ENCODE results near the gene STK10. TPM values are rescaled to one million over a fixed set of nuclear protein-coding genes. Genes with fewer than 3 reads are reported as not detected.

Gene STK10
- total RNA-seq, 1 experiment from 2014 or later, result 25.7 TPM

GRCh38 chr5:172144931-172145869 lies 42.8 kb downstream of the STK10 start:
- Histone ChIP-seq H3K27me3 (ENCODE audit: low read length) (no peaks in the 10 kb centered on the region), H3K27ac (ENCODE audit: low read length) (no peak overlapping the region), H3K9me3 (ENCODE audit: low read length) (no peaks in the 10 kb centered on the region), H3K4me1 (ENCODE audit: insufficient read depth, low read length) (no peaks in the 10 kb centered on the region), H2AFZ (ENCODE audit: low read length) (no peak overlapping the region), H3K4me2 (ENCODE audit: low read length) (no peak overlapping the region), H3K9ac (ENCODE audit: low read length) (no peak overlapping the region), H3K36me3 (ENCODE audit: low read depth, low read length) (0 out of 2 replicates have a peak, but pooled peaks cover 3% of the 10 kb centered on the region), H3K79me2 (ENCODE audit: low read length) (peaks cover 10% of the 10 kb centered on the region), H3F3A (ENCODE audit: low read length, unreplicated experiment) (no peaks in the 10 kb centered on the region), H3K4me3 (ENCODE audit: low read length) (no peak overlapping the region), H3K9me2 (replicated peaks; ENCODE audit: low read length) (no peaks in the 10 kb centered on the region), H4K20me1 (ENCODE audit: low read length) (no peaks in the 10 kb centered on the region; the same call in 1 of the 2 replicates)
- BruUV-seq (replicated peaks), result no TSS peak
- intact Hi-C loops (cut with micrococcal nuclease), result no loop called here
- ChIA-PET CTCF (no interaction called here), POLR2A (ENCODE audit: unreplicated experiment) (no interaction called here)
- ATAC-seq (no peak), DNase-seq (no peak)
- TF ChIP-seq CTCF (conservative IDR thresholded peaks at IDR 0.05; ENCODE audit: low read depth, low read length), result no peak
- TF ChIP-seq EZH2 (IDR thresholded peaks at IDR 0.05; ENCODE audit: low read length, unreplicated experiment), result no peak
- no peak for TF ChIP-seq EZH2phosphoT487 (IDR thresholded peaks at IDR 0.05; ENCODE audit: borderline replicate concordance, low read length)

DNA sequence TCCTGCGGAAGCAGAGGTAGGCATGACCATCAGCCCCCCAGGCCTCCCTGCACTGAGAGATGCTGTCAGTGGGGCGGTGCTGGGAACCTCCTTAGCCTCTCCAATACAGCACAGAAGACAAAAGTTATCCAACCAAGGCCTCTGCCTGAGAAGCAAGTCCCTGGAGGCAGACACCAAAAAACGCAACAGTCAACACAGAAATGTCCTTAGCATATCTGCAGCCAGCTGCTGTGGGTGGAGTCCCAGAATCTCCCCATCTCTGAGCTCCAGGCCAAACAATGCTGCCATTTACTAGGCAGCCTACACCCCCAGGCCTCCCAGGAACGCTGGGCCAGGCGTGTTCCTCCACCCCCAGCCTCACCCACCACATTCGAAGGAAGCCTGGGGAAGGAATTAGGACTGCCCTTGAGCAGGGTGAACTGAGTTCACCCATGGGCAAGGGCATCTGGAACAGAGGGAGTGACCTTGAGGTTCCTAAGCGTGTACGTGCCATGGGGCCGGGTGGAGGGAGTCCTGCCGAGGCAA lies 43.7 kb downstream of the STK10 start:
- no peaks in the 10 kb centered on the region for H3K9me3 ChIP-seq (ENCODE audit: low read length)
- 0 out of 2 replicates have a peak, but pooled peaks cover 3% of the 10 kb centered on the region for H3K36me3 ChIP-seq (ENCODE audit: low read depth, low read length)
- H3K4me3 ChIP-seq (ENCODE audit: low read length), result no peak overlapping the region
- no TSS peak for BruUV-seq (replicated peaks)
- no peak for DNase-seq
- ATAC-seq, result no peak
- H3K9me2 ChIP-seq (replicated peaks; ENCODE audit: low read length), result no peaks in the 10 kb centered on the region
- H3K4me1 ChIP-seq (ENCODE audit: insufficient read depth, low read length), result no peaks in the 10 kb centered on the region
- ChIA-PET CTCF (no interaction called here), POLR2A (ENCODE audit: unreplicated experiment) (no interaction called here)
- intact Hi-C loops (cut with micrococcal nuclease), result no loop called here
- H3K27me3 ChIP-seq (ENCODE audit: low read length), result no peaks in the 10 kb centered on the region
- H3F3A ChIP-seq (ENCODE audit: low read length, unreplicated experiment), result no peaks in the 10 kb centered on the region
- no peak overlapping the region for H3K27ac ChIP-seq (ENCODE audit: low read length)
- H3K79me2 ChIP-seq (ENCODE audit: low read length), result peaks cover 12% of the 10 kb centered on the region
- no peak for TF ChIP-seq EZH2phosphoT487 (IDR thresholded peaks at IDR 0.05; ENCODE audit: borderline replicate concordance, low read length)
- no peak for TF ChIP-seq CTCF (conservative IDR thresholded peaks at IDR 0.05; ENCODE audit: low read depth, low read length)
- no peak for TF ChIP-seq EZH2 (IDR thresholded peaks at IDR 0.05; ENCODE audit: low read length, unreplicated experiment)
- no peaks in the 10 kb centered on the region; the same call in 1 of the 2 replicates for H4K20me1 ChIP-seq (ENCODE audit: low read length)
- H3K4me2 ChIP-seq (ENCODE audit: low read length), result no peak overlapping the region
- no peak overlapping the region for H3K9ac ChIP-seq (ENCODE audit: low read length)
- no peak overlapping the region for H2AFZ ChIP-seq (ENCODE audit: low read length)

- H3K4me2 ChIP-seq (ENCODE audit: low read length), result no peak overlapping the region
- H3K9me3 ChIP-seq (ENCODE audit: low read length), result no peaks in the 10 kb centered on the region
- no TSS peak for BruUV-seq (replicated peaks)
- ChIA-PET POLR2A (ENCODE audit: unreplicated experiment) (no interaction called here), CTCF (no interaction called here)
- H3K9ac ChIP-seq (ENCODE audit: low read length), result no peak overlapping the region
- DNase-seq, result no peak
- no peak overlapping the region for H3K4me3 ChIP-seq (ENCODE audit: low read length)
- no peak overlapping the region for H3K27ac ChIP-seq (ENCODE audit: low read length)
- H3K36me3 ChIP-seq (ENCODE audit: low read depth, low read length), result 0 out of 2 replicates have a peak, but pooled peaks cover 3% of the 10 kb centered on the region
- intact Hi-C loops (cut with micrococcal nuclease), result no loop called here
- no peaks in the 10 kb centered on the region for H3K9me2 ChIP-seq (replicated peaks; ENCODE audit: low read length)
- no peak for TF ChIP-seq EZH2phosphoT487 (IDR thresholded peaks at IDR 0.05; ENCODE audit: borderline replicate concordance, low read length)
- no peak for TF ChIP-seq EZH2 (IDR thresholded peaks at IDR 0.05; ENCODE audit: low read length, unreplicated experiment)
- no peak for TF ChIP-seq CTCF (conservative IDR thresholded peaks at IDR 0.05; ENCODE audit: low read depth, low read length)
- H3K27me3 ChIP-seq (ENCODE audit: low read length), result no peaks in the 10 kb centered on the region
- H3K79me2 ChIP-seq (ENCODE audit: low read length), result peaks cover 17% of the 10 kb centered on the region
- ATAC-seq, result no peak
- no peaks in the 10 kb centered on the region; the same call in 1 of the 2 replicates for H4K20me1 ChIP-seq (ENCODE audit: low read length)
- no peaks in the 10 kb centered on the region for H3K4me1 ChIP-seq (ENCODE audit: insufficient read depth, low read length)
- H2AFZ ChIP-seq (ENCODE audit: low read length), result no peak overlapping the region
- no peaks in the 10 kb centered on the region for H3F3A ChIP-seq (ENCODE audit: low read length, unreplicated experiment)
These were observed 44.1 kb downstream of the STK10 start for GRCh38 chr5:172143875-172144274.

Measured in PC-3 (cell line).